ENCODE results near the gene INPP5D.

Gene INPP5D

DNA sequence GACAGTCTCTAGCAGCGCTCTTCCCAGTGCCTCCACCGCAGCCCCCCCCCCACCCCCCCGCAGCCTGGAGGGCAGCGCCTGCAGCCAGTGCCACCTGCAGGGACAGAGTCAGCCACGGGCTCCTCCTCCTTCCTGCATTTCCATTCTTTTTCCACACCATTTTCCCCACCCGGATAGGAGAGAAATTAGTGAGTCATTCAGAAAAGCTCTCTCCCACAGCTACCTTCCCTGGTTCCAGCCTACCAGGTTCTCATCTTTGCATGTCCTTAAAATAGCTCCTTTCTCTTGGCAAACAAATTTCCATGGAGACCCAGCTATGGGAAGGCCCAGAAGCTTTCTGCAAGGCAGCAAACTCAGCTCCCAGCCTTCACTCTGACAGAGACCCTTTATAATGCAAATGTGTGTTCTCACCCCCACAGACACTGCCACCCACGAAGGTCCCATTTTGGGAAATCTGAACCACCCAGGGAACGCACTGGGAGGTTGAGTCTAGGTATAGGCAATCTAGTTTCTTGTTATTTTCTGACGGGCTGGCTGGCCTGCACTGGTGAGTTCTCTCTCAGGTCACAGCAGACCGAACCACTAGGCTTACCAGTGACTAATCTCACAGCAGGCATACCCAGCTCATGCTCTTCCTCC lies 149.5 kb downstream of the INPP5D start:
- no peak for DNase-seq (ENCODE audit: low read depth in 1 of 2, low spot score in 1 of 2)
- Histone ChIP-seq H3K27me3 (ENCODE audit: insufficient read depth, poor library complexity, severe bottlenecking) (no peaks in the 10 kb centered on the region), H3K27ac (replicated peaks) (no peak overlapping the region), H3K4me3 (replicated peaks; ENCODE audit: insufficient read depth, low read length) (no peak overlapping the region)
- TF ChIP-seq, protein P1, sequence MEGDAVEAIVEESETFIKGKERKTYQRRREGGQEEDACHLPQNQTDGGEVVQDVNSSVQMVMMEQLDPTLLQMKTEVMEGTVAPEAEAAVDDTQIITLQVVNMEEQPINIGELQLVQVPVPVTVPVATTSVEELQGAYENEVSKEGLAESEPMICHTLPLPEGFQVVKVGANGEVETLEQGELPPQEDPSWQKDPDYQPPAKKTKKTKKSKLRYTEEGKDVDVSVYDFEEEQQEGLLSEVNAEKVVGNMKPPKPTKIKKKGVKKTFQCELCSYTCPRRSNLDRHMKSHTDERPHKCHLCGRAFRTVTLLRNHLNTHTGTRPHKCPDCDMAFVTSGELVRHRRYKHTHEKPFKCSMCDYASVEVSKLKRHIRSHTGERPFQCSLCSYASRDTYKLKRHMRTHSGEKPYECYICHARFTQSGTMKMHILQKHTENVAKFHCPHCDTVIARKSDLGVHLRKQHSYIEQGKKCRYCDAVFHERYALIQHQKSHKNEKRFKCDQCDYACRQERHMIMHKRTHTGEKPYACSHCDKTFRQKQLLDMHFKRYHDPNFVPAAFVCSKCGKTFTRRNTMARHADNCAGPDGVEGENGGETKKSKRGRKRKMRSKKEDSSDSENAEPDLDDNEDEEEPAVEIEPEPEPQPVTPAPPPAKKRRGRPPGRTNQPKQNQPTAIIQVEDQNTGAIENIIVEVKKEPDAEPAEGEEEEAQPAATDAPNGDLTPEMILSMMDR (IDR thresholded peaks at IDR 0.05; ENCODE audit: insufficient read depth, low read length) = no peak
- TF ChIP-seq GABPA (IDR thresholded peaks at IDR 0.05; ENCODE audit: low read depth) = no peak
- TF ChIP-seq, protein P2, sequence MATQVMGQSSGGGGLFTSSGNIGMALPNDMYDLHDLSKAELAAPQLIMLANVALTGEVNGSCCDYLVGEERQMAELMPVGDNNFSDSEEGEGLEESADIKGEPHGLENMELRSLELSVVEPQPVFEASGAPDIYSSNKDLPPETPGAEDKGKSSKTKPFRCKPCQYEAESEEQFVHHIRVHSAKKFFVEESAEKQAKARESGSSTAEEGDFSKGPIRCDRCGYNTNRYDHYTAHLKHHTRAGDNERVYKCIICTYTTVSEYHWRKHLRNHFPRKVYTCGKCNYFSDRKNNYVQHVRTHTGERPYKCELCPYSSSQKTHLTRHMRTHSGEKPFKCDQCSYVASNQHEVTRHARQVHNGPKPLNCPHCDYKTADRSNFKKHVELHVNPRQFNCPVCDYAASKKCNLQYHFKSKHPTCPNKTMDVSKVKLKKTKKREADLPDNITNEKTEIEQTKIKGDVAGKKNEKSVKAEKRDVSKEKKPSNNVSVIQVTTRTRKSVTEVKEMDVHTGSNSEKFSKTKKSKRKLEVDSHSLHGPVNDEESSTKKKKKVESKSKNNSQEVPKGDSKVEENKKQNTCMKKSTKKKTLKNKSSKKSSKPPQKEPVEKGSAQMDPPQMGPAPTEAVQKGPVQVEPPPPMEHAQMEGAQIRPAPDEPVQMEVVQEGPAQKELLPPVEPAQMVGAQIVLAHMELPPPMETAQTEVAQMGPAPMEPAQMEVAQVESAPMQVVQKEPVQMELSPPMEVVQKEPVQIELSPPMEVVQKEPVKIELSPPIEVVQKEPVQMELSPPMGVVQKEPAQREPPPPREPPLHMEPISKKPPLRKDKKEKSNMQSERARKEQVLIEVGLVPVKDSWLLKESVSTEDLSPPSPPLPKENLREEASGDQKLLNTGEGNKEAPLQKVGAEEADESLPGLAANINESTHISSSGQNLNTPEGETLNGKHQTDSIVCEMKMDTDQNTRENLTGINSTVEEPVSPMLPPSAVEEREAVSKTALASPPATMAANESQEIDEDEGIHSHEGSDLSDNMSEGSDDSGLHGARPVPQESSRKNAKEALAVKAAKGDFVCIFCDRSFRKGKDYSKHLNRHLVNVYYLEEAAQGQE (IDR thresholded peaks at IDR 0.05; ENCODE audit: insufficient replicate concordance, low read depth) = no peak
- TF ChIP-seq SPI1 (IDR thresholded peaks at IDR 0.05; ENCODE audit: borderline replicate concordance, low read depth) = no peak
- TF ChIP-seq POLR2AphosphoS5 (IDR thresholded peaks at IDR 0.05; ENCODE audit: low read depth) = no peak

DNA sequence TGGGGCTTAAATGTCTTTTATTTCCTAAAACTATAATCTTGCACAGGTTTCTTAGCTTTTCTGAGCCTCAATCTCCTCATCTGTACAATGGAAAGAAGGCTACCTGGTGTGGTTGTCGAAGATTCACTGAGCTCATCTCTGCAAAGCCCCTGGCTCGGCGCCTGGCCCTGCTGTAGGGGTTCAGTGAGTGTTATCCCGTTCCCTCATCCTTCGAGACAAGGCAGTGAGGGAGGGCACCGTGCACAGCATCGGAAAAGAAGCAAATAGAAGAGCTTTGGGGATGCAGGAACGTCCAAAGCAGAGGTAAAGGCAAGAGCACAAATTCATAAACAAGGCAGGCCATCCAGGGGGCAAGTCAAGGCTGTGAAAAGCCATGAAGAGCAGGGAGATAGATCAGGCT lies 150.1 kb downstream of the INPP5D start:
- Histone ChIP-seq H3K27me3 (ENCODE audit: insufficient read depth, poor library complexity, severe bottlenecking) (no peaks in the 10 kb centered on the region), H3K27ac (replicated peaks) (no peak overlapping the region), H3K4me3 (replicated peaks; ENCODE audit: insufficient read depth, low read length) (no peak overlapping the region)
- no peak for DNase-seq (ENCODE audit: low read depth in 1 of 2, low spot score in 1 of 2)
- TF ChIP-seq, protein P2 (IDR thresholded peaks at IDR 0.05; ENCODE audit: insufficient replicate concordance, low read depth) = no peak
- TF ChIP-seq, protein P1 (IDR thresholded peaks at IDR 0.05; ENCODE audit: insufficient read depth, low read length) = no peak
- no peak for TF ChIP-seq POLR2AphosphoS5 (IDR thresholded peaks at IDR 0.05; ENCODE audit: low read depth)
- no peak for TF ChIP-seq GABPA (IDR thresholded peaks at IDR 0.05; ENCODE audit: low read depth)
- no peak for TF ChIP-seq SPI1 (IDR thresholded peaks at IDR 0.05; ENCODE audit: borderline replicate concordance, low read depth)

DNA sequence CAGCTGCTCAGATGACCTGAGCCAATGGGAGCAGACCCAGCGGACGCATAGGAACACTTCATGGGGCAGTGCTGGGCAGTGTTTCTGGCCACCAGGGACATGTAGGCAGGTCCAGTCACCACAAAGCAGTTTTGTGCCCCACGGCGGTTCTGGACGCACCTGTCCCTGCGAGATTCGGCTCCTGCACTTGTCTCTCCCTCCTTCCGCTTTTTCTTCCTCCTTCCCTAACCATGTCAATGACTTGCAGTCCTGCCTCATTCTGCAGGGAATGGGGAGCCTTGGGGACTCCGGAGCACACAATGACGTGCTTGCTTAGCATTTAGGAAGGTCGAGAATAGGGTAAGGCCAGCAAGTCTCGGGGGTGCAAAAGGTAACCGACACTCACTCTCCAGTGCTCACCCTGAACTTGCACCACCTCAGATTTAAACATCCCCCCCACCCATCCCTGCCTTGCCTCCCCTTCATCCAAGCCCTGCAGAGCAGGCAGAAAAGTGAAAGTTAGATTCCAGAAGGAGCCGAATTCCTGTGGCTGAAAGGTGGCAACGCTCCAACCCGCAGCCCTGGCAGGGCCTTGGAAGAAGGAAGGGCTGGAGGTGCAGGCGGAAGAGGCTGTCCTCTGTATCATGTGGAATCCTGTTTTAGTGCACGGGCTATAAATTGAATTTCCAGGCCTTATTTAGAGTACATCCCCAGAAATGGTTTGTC lies 150.9 kb downstream of the INPP5D start:
- TF ChIP-seq, protein P1 (IDR thresholded peaks at IDR 0.05; ENCODE audit: insufficient read depth, low read length) = no peak
- TF ChIP-seq POLR2AphosphoS5 (IDR thresholded peaks at IDR 0.05; ENCODE audit: low read depth) = no peak
- TF ChIP-seq SPI1 (IDR thresholded peaks at IDR 0.05; ENCODE audit: borderline replicate concordance, low read depth) = no peak
- TF ChIP-seq, protein P2 (IDR thresholded peaks at IDR 0.05; ENCODE audit: insufficient replicate concordance, low read depth) = no peak
- no peak for TF ChIP-seq GABPA (IDR thresholded peaks at IDR 0.05; ENCODE audit: low read depth)
- H3K27ac ChIP-seq (replicated peaks) = no peak overlapping the region
- H3K4me3 ChIP-seq (replicated peaks; ENCODE audit: insufficient read depth, low read length) = no peak overlapping the region
- H3K27me3 ChIP-seq (ENCODE audit: insufficient read depth, poor library complexity, severe bottlenecking) = no peaks in the 10 kb centered on the region
- no peak for DNase-seq (ENCODE audit: low read depth in 1 of 2, low spot score in 1 of 2)

Measured in HL-60 (cell line).